ENCODE measurements around the gene VAV1. TPM values are rescaled to one million over a fixed set of nuclear protein-coding genes. Genes with fewer than 3 reads are reported as not detected.

Gene VAV1
- total and polyA plus RNA-seq, 10 of the 15 experiments (the other 5 are each of a cell fraction or from before 2014, with no cell fraction given) = 1.6 to 76.8 (median 40.7) TPM

DNA sequence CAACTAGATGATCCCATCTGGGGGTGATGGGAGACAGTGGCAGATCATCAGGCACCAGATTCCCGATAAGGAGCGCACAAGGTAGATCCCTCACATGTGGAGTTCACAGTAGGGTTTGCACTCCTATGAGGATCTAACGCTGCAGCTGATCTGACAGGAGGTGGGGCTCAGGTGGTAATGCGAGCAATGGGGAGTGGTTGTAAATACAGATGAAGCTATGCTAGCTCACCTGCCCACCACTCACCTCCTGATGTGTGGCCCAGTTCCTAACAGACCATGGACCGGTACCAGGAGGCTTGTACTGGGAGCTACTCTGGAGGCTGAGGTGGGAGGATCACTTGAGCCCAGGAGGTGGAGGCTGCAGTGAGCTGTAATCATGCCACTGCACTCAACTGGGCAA is 34.8 kb downstream of the VAV1 start (continued):
- TF ChIP-seq TCF7 (IDR thresholded peaks at IDR 0.05; ENCODE audit: borderline replicate concordance) = no peak
- TF ChIP-seq, protein P1, sequence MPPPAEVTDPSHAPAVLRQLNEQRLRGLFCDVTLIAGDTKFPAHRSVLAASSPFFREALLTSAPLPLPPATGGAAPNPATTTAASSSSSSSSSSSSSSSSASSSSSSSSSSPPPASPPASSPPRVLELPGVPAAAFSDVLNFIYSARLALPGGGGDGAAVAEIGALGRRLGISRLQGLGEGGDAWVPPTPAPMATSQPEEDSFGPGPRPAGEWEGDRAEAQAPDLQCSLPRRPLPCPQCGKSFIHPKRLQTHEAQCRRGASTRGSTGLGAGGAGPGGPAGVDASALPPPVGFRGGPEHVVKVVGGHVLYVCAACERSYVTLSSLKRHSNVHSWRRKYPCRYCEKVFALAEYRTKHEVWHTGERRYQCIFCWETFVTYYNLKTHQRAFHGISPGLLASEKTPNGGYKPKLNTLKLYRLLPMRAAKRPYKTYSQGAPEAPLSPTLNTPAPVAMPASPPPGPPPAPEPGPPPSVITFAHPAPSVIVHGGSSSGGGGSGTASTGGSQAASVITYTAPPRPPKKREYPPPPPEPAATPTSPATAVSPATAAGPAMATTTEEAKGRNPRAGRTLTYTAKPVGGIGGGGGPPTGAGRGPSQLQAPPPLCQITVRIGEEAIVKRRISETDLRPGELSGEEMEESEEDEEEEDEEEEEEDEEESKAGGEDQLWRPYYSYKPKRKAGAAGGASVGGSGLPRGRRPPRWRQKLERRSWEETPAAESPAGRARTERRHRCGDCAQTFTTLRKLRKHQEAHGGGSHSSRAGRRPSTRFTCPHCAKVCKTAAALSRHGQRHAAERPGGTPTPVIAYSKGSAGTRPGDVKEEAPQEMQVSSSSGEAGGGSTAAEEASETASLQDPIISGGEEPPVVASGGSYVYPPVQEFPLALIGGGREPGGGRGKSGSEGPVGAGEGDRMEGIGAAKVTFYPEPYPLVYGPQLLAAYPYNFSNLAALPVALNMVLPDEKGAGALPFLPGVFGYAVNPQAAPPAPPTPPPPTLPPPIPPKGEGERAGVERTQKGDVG (CRISPR knock-in tag; IDR thresholded peaks at IDR 0.05) = no peak
- TF ChIP-seq RBBP5 (conservative IDR thresholded peaks at IDR 0.05) = no peak

DNA sequence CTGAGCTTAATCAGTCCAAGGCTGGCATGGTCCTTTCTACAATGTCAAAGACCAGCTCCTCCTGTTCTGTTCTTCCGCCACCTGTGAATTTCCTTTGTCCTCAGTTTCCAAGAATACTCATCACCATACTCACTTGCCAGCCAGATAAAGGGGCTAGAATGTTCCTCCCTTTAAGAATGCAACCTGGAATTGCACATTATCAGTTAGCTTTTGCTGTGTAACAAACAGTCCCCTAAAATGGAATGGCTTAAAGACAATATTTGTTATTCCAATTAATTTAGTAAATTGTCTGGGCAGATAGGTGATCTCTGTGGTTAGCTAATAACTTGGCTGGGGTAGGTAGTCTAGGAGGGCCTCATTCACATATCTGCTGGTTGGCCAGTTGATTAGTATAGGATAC is 36.0 kb downstream of the VAV1 start:
- no peak overlapping the region for H3K27ac ChIP-seq (ENCODE audit: control insufficient read depth, insufficient read depth)

More for the DNA sequence above, 36.0 kb downstream of the VAV1 start:
- in situ Hi-C loops (cut with MboI) (no loop called here), intact Hi-C loops (cut with micrococcal nuclease; ENCODE audit: unreplicated experiment) (no loop called here)
- TF ChIP-seq CHD2 (IDR thresholded peaks at IDR 0.05; ENCODE audit: borderline replicate concordance, low read depth, low read length) = no peak
- no peak for TF ChIP-seq POLR2AphosphoS5 (IDR thresholded peaks at IDR 0.05; ENCODE audit: low read length)
- no peak for TF ChIP-seq KLF5 (IDR thresholded peaks at IDR 0.05; ENCODE audit: partially characterized antibody)
- TF ChIP-seq KDM1A (IDR thresholded peaks at IDR 0.05; ENCODE audit: borderline replicate concordance) = no peak
- no peak for TF ChIP-seq SPI1 (IDR thresholded peaks at IDR 0.05; ENCODE audit: borderline replicate concordance, insufficient read depth, low read depth, low read length)
- TF ChIP-seq, protein P2, sequence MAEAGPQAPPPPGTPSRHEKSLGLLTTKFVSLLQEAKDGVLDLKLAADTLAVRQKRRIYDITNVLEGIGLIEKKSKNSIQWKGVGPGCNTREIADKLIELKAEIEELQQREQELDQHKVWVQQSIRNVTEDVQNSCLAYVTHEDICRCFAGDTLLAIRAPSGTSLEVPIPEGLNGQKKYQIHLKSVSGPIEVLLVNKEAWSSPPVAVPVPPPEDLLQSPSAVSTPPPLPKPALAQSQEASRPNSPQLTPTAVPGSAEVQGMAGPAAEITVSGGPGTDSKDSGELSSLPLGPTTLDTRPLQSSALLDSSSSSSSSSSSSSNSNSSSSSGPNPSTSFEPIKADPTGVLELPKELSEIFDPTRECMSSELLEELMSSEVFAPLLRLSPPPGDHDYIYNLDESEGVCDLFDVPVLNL (IDR thresholded peaks at IDR 0.05; ENCODE audit: low read depth, low read length) = no peak
- ChIA-PET RAD21 (ENCODE audit: unreplicated experiment) (interaction anchor here (0.6 to 0.7 kb wide), 2 partner anchors 26 to 55 kb away, joined by 3 to 4 read pairs; no protein-coding TSS in a partner anchor), POLR2A (interaction anchor here (0.8 kb wide), 2 partner anchors 11 to 12 kb away, joined by 3 read pairs; no protein-coding TSS in a partner anchor), SMC1A (ENCODE audit: uncharacterized antibody, unreplicated experiment) (interaction anchor here (0.9 to 1.1 kb wide), 2 partner anchors 12 to 33 kb away, joined by 3 to 4 read pairs; no protein-coding TSS in a partner anchor), CTCF (interaction anchor here (0.6 to 1.5 kb wide), 3 partner anchors 30 to 40 kb away, joined by 3 to 6 read pairs (median 5); partner anchors contain the start of gene VAV1)
- Histone ChIP-seq H3K27me3 (replicated peaks in 1 of 2; ENCODE audit: control insufficient read depth in 2 of 2, insufficient read depth in 2 of 2, low read length in 1 of 2) (no peaks in the 10 kb centered on the region), H3K9me3 (replicated peaks; ENCODE audit: control insufficient read depth, insufficient read depth, low read length) (peaks cover 4% of the 10 kb centered on the region), H4K20me1 (ENCODE audit: control insufficient read depth, insufficient read depth) (no peaks in the 10 kb centered on the region), H3K36me3 (ENCODE audit: control insufficient read depth in 2 of 2, insufficient read depth in 2 of 2, low read length in 1 of 2) (peaks cover 5 to 6% of the 10 kb centered on the region in 2 experiments; a peak in 3 of 4 replicates), H3K4me2 (ENCODE audit: control insufficient read depth, insufficient read depth) (no peak overlapping the region), H3K4me1 (ENCODE audit: control insufficient read depth, insufficient read depth, low read length) (peaks cover under 1% of the 10 kb centered on the region; the same call in 1 of the 2 replicates), H2AFZ (ENCODE audit: control insufficient read depth, low read depth, low read length) (no peak overlapping the region), H3K79me2 (ENCODE audit: control insufficient read depth, insufficient read depth, low read length) (peaks cover 42% of the 10 kb centered on the region), H3K9ac (ENCODE audit: control insufficient read depth, insufficient read depth, low read length) (no peak overlapping the region), H3K4me3 (no peak overlapping the region)
- WGBS (ENCODE audit: insufficient coverage, insufficient replicate concordance, low lambda C conversion rate, missing lambda C conversion rate) = 95% methylated on average over 1 of the region's 1 CpG
- no TSS peak for BruUV-seq (replicated peaks)
- DNase-seq (ENCODE audit: low read depth, low spot score) = no peak
- no peak for FAIRE-seq
- ATAC-seq = no peak

Data from GM12878 (cell line).